GM12892 (cell line): ENCODE results near the gene SYNPO.

ENCODE experiments used
- DNase-seq: peaks from one replicate; pipeline ENCODE4 v3.0.0; 2011; ENCODE audit not compliant: insufficient read length
- FAIRE-seq: peaks from 2 replicates; lab custom pipeline; 2011; peaks lifted over from hg19 to GRCh38; lab: Jason Lieb, UNC
- POLR2A ChIP-seq: IDR thresholded peaks from 2 replicates; pipeline ENCODE4 v1.6.1; 2011; ENCODE audit warnings: low read depth, low read length, control low read depth
- POLR2AphosphoS5 ChIP-seq: IDR thresholded peaks from 2 replicates; pipeline ENCODE4 v1.6.1; 2011; ENCODE audit warnings: low read depth, low read length, control low read depth
- TAF1 ChIP-seq: IDR thresholded peaks from 2 replicates; pipeline ENCODE4 v1.6.1; 2011; ENCODE audit warnings: low read depth, mild to moderate bottlenecking, control low read depth, low read length, borderline replicate concordance

SYNPO gene

GRCh38 chr5:150609843-150610584, 30.4 kb upstream of the SYNPO start:
- no peak for TF ChIP-seq POLR2AphosphoS5
- no peak for TF ChIP-seq POLR2A
- TF ChIP-seq TAF1 = no peak
- no peak for FAIRE-seq
- no peak for DNase-seq

DNA sequence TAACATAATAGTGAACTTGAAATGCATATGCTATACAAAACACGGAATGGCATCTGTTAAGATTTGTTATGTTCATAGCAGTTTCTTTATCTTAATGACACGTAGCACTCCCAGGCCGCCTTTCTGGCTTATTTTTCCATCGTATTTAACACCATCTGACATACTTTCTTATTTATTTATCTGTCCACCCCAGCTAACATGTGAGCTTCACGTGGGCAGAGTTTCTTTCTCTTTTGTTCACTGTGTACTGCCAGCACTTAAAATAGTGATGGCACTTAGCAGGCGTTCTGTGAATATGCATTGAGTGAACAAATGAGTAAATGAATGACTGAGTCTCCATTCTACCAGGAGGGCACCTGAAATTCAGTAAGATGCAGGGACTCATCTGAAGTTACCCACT, 29.4 kb upstream of the SYNPO start:
- DNase-seq (no peak), FAIRE-seq (no peak)
- no peak for TF ChIP-seq TAF1
- TF ChIP-seq POLR2AphosphoS5 = no peak

- FAIRE-seq (no peak), DNase-seq (no peak)
- TF ChIP-seq POLR2AphosphoS5 = no peak
- TF ChIP-seq TAF1 = no peak
- TF ChIP-seq POLR2A = no peak
Observed at GRCh38 chr5:150612405-150612804, 28.1 kb upstream of the SYNPO start.

GRCh38 chr5:150612905-150613670, 27.4 kb upstream of the SYNPO start:
- DNase-seq = no peak
- FAIRE-seq = no peak
- no peak for TF ChIP-seq POLR2A
- no peak for TF ChIP-seq TAF1
- no peak for TF ChIP-seq POLR2AphosphoS5

- FAIRE-seq (no peak), DNase-seq (no peak)
- TF ChIP-seq POLR2AphosphoS5 = no peak
- TF ChIP-seq POLR2A = no peak
- TF ChIP-seq TAF1 = no peak
Observed at GRCh38 chr5:150613991-150614660, 26.3 kb upstream of the SYNPO start.

GRCh38 chr5:150614661-150615060, 25.8 kb upstream of the SYNPO start:
- FAIRE-seq (no peak), DNase-seq (no peak)
- TF ChIP-seq POLR2A (no peak), POLR2AphosphoS5 (no peak), TAF1 (no peak)

- TF ChIP-seq TAF1 = no peak
- no peak for DNase-seq
- FAIRE-seq = no peak
Observed at GRCh38 chr5:150615141-150615699, 25.2 kb upstream of the SYNPO start.

- FAIRE-seq = no peak
- TF ChIP-seq POLR2A (no peak), TAF1 (no peak), POLR2AphosphoS5 (no peak)
Observed at GRCh38 chr5:150616024-150616470, 24.4 kb upstream of the SYNPO start.

GRCh38 chr5:150616506-150616905, 24.0 kb upstream of the SYNPO start:
- FAIRE-seq (no peak), DNase-seq (no peak)
- TF ChIP-seq POLR2A (no peak), POLR2AphosphoS5 (no peak), TAF1 (no peak)

More at GRCh38 chr5:150616024-150616470, 24.4 kb upstream of the SYNPO start:
- no peak for DNase-seq

GRCh38 chr5:150618163-150618562, 22.3 kb upstream of the SYNPO start:
- FAIRE-seq (no peak), DNase-seq (no peak)
- TF ChIP-seq TAF1 (no peak), POLR2A (no peak), POLR2AphosphoS5 (no peak)

DNA sequence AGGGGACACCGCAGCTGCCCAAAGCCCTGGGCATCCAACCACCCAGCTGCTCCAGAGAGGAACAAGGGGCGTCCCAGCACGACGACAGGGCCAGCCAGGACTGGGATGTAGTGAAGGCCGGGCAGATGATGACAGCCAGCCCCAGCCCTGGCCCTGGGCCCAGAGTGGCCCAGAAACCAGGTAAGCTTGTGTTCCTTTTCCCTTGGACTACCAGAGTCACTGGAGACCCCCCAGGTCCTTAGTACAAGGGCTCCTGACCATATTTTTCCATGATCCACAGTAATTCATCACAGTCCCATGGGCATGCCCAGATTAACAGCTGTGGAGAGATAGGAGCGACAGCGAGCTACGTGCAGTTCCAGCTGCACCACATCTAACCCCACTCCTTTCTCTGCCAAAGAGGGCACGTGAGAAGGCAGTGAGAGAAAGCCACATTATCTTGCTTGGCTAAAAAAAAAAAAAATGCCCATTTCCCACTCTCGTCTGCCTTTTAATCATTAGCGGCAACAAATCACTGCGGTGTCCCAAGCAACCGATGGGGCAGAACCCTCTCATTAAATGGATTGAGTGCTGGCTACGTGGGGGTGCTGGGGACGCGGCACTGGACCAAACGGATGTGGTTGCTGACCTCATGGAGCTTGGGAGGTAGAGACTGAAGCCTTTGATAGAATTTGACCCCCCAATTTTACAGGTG, 21.7 kb upstream of the SYNPO start:
- DNase-seq (no peak), FAIRE-seq (no peak)
- no peak for TF ChIP-seq TAF1
- no peak for TF ChIP-seq POLR2AphosphoS5
- no peak for TF ChIP-seq POLR2A
